CD4-positive, alpha-beta T cell treated with Interleukin-17A for 4 hours (primary cell): ENCODE data around the gene TADA1.
"Not testable (repeated sequence)": the region's sequence is repeated elsewhere in the genome, so short reads cannot be mapped to it uniquely, and the experiment has no call there.

ENCODE experiments used
- DNase-seq: peaks from one replicate; pipeline ENCODE4 v3.0.0-alpha.2; 2020; ENCODE audit warnings: mixed read lengths

TADA1 gene

DNA sequence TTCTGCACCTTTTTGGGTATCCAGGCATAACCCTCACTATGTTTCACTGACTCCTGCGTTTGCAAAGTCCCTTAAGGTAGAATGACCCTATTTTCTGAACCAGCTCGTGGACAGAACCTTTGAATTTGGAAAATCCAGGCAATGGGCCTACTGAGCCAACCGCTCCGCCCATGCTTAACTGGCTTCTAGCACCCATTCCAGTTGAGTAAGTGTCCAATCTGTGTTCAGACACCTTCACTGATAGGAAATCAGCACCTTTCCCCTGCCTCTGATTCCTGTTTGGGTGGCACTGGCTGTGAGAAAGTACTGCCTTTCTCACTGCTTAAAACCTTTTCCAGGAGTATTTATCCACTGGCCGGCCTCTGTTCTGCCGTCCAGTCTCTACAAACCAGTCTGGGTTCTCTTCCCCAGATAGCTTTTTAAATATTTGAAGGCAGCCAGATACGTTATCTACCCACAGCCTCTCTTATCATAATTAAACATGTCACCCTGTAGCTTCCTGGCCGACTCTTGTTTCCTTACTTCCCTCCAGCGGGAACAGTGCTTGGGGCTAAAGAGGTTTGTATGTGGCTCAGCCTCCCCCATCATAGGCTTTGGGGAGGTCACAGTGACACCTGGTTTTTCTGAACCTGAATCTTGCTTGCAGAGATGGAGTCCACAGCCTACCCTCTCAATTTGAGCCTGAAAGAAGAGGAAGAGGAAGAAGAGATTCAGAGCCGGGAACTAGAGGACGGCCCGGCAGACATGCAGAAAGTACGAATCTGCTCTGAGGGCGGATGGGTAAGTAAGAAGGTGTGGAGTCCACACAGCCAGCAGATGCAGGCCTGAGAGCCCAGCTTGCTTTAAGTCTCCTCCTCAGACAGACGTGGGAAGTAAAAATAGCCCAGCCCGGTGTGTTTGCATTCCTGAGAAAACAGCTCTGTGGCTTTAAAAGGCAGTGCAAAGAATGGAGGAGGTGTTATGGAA lies 35.5 kb downstream of the TADA1 start:
- no peak for DNase-seq

GRCh38 chr1:166839600-166840308 lies 36.3 kb downstream of the TADA1 start:
- DNase-seq = peak; percentile 71

DNA sequence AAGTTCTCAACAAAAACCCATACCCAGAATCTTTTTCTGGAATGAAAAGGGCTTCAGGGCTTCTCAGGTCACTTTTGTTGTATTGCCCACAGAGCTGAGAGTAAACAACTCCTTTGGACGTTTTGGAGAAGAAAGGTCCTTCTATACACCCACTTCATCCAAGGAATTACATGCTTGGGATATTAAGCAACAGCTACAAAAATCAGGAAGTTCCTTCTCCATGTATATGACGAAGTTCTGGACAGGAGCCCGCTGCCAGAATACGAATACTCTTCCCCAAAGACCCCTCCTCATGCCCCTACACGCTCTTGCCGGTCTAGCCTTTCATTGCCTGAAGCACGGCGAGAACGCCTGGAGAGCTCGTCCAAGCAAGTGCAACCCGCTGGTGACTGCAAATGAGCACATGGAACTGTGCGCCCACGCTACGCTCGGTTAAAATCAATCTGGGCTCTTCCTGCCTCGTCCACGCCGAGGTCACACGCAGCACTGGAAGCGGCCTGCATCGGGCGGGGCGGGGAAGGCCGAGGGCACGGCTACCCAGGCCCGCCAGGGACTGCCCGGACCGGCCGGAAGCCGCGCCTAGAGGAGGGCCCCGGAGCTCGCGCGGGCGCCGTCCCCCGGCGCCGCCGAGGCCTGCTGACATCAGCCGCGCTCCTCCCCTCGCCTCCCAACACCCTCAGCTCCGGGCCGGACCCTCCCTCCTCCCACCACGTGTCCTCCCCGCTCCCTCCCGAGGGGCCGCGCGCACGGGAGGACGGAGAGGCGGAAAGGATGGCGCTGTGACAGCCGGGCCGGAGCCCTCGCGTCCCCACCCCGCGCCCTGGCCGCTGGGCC lies 37.1 kb downstream of the TADA1 start, which contains the start of gene POGK:
POGK (plus strand) TSS at position 710 of the 834 bp plus-strand sequence. CDS start 1,482 bp downstream, outside the sequence.
- peak; percentile 88 for DNase-seq

DNA sequence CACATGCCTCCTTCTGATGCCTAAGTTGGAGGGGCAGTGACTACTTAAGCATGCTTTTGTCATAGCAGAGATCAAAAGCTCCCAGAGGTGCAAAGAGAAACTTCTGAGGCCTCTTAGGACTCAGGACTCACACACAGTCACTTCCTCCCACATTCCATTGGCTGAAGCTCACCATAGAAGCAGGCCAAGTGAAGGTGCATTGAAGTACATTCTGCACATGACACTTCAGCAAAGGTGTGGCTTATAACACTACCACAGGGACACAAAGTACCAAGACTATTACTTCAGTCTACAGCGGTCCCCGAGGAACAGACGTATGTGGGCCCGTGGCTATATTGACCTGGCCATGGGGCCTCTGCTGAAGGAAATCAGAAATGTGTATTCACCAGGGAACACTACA lies 39.3 kb downstream of the TADA1 start:
- no peak for DNase-seq

- DNase-seq = not testable (repeated sequence)
These were observed 46.3 kb downstream of the TADA1 start for GRCh38 chr1:166829762-166830161.

DNA sequence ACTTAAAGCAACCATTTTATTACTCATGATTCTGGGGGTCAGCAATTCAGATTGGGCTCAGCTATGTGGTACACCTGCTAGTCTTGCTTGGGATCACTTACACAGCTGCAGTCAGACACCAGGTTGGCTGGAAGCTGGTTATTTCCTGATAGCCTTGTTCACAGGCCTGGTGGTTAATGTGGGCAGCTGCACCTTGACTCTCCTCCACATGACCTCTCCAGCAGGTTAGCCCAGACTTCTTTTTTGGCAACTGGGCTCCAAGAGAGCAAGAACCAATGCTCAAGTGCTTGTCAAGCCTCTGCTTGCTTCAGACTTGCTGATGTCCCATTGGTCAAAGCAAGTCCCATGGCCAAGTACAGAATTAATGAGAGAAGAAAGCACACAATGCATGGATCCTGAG lies 48.6 kb downstream of the TADA1 start:
- DNase-seq = no peak

DNA sequence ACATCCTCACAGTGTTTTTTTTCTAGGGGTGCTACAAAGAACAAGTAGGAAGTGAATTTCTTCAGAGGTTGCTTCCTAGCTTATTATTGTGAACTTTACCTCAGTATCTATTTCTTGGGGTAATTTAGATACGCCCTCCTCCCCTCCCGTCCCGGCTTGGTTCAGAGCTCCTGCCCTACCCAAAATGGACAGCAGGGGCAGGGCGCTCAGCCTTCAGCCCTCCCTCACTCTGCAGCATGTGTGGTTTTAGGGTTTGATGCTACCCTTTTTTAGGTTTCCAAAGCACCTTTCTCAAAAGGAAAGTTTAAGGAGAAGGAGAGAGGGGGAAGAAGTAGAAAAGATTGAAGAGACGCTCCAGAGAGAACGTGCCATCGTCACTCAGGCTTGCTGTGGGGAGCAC lies 53.7 kb downstream of the TADA1 start:
- no peak for DNase-seq

GRCh38 chr1:166819974-166820373 lies 56.1 kb downstream of the TADA1 start:
- no peak for DNase-seq

- DNase-seq = no peak
These were observed 61.5 kb downstream of the TADA1 start for GRCh38 chr1:166814611-166815010.

DNA sequence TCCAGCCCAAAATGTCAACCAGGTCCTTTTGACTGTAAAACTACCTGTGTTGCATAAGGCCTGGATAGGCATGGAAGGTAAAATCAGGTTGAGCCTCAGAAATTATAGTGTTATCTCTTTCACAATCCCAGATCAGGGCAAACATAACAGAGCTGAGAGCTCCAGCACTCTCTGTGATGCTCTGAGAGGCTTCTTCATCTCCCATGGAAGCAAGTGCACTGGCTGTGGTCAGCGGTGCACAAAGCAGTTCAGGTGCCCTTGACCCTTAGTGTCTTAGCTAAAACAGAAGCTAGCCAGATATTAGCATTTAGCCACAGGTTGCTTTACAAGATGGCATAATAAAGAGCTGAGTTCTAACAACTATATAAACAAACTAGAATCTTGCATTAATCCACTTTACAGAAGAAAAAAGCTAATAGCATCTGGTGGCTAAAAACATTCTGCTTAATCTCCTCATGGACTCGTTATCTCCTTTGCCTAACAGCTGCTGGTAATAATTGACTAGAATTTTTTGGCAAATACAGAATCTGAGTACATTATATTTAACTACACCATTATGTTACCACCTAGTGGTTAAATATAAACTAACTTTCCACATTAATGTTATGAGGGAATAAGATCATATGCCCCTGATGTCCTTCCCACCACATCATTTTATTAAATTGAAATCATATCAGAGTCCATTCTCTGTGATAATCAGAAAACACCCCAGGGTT lies 62.4 kb downstream of the TADA1 start:
- DNase-seq = no peak

- DNase-seq = no peak
These were observed 64.4 kb downstream of the TADA1 start for GRCh38 chr1:166811691-166812090.

DNA sequence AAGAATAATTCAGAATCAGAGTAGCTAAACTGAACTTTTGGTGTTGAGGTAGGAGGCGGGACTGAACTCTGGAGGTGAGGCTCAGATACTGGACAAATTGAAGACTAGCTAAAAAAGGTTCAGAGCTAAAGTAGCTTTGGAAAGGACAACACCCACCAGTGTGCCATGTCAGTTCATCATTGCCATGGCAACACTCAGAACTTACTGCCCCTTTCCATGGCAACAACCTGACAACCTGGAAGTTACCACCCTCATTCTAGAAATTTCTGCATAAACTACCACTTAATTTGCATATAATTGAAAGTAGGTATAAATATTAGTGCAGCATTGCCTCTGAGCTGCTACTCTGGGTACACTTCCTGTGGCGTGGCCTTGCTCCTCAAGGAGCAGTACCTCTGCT lies 67.1 kb downstream of the TADA1 start:
- DNase-seq = no peak
